NCI-H2196 (cell line): ENCODE results near the gene KCNN1.
"Not testable (repeated sequence)": the region's sequence is repeated elsewhere in the genome, so short reads cannot be mapped to it uniquely, and the experiment has no call there.

Experiments
- DNase-seq: peaks from one replicate; lab custom pipeline; 2025; ENCODE audit not compliant: unreplicated experiment; lab: John Stamatoyannopoulos, UW

Gene KCNN1

GRCh38 chr19:18021121-18021755, 54.3 kb downstream of the KCNN1 start:
- DNase-seq = peak; percentile 48

GRCh38 chr19:18023622-18024251, 56.8 kb downstream of the KCNN1 start:
- no peak for DNase-seq

GRCh38 chr19:18027151-18027550, 60.2 kb downstream of the KCNN1 start:
- no peak for DNase-seq

GRCh38 chr19:18029617-18030338, 62.9 kb downstream of the KCNN1 start:
- DNase-seq = peak; percentile 90

GRCh38 chr19:18031401-18031800, 64.5 kb downstream of the KCNN1 start:
- DNase-seq = not testable (repeated sequence)

GRCh38 chr19:18032102-18032501, 65.2 kb downstream of the KCNN1 start:
- not testable (repeated sequence) for DNase-seq

GRCh38 chr19:18041054-18041453, 74.1 kb downstream of the KCNN1 start:
- no peak for DNase-seq

- DNase-seq = no peak
Measured at GRCh38 chr19:18043676-18044075, 76.8 kb downstream of the KCNN1 start.

GRCh38 chr19:18044825-18045304, 78.0 kb downstream of the KCNN1 start:
- DNase-seq = peak; percentile 72

GRCh38 chr19:18045307-18046050, 78.6 kb downstream of the KCNN1 start:
- no peak for DNase-seq

GRCh38 chr19:18046059-18046718, 79.3 kb downstream of the KCNN1 start:
- no peak for DNase-seq

- peak; percentile 52 for DNase-seq
Measured at GRCh38 chr19:18049385-18049784, 82.5 kb downstream of the KCNN1 start.
